ENCODE data around the gene BMP3. TPM values are rescaled to one million over a fixed set of nuclear protein-coding genes. Genes with fewer than 3 reads are reported as not detected.

Gene BMP3
- total RNA-seq, 1 experiment from 2014 or later, result not detected

- H3K36me3 ChIP-seq (ENCODE audit: control insufficient read depth in 1 of 2, insufficient read depth in 2 of 2, low read length in 2 of 2), result no peaks in the 10 kb centered on the region
- no peaks in the 10 kb centered on the region for H3K4me1 ChIP-seq (ENCODE audit: control insufficient read depth in 1 of 2, insufficient read depth in 2 of 2, low read length in 2 of 2)
- peaks cover 28% of the 10 kb centered on the region for H3K27me3 ChIP-seq (ENCODE audit: insufficient read depth, low read length)
- no peaks in the 10 kb centered on the region for H3K79me2 ChIP-seq (ENCODE audit: insufficient read depth, low read length)
- DNase-seq (ENCODE audit: low read depth, low spot score) (no peak), ATAC-seq (no peak)
- TF ChIP-seq POLR2AphosphoS5 (IDR thresholded peaks at IDR 0.05; ENCODE audit: low read depth, low read length) (no peak), CEBPB (IDR thresholded peaks at IDR 0.05; ENCODE audit: low read depth) (no peak), FOSL1 (IDR thresholded peaks at IDR 0.05; ENCODE audit: low read depth) (no peak), ZFX (IDR thresholded peaks at IDR 0.05) (no peak), SP1 (IDR thresholded peaks at IDR 0.05; ENCODE audit: low read depth) (no peak), ZNF274 (IDR thresholded peaks at IDR 0.05; ENCODE audit: low read depth, low read length) (no peak), ATF3 (IDR thresholded peaks at IDR 0.05) (no peak)
- H3K27ac ChIP-seq (ENCODE audit: low read depth, low read length), result no peak overlapping the region
- POLR2A ChIA-PET, result no interaction called here
- no peak overlapping the region for H3K4me2 ChIP-seq (ENCODE audit: low read length)
- H3K9me2 ChIP-seq (ENCODE audit: insufficient read depth), result no peaks in the 10 kb centered on the region
- no peaks in the 10 kb centered on the region for H3K9me3 ChIP-seq (ENCODE audit: control insufficient read depth in 1 of 2, insufficient read depth in 1 of 2, low read depth in 1 of 2, low read length in 2 of 2)
- CTCF ChIA-PET, result interaction anchor here (1.8 kb wide), 1 partner anchor 623 kb away, joined by 5 read pairs; no protein-coding TSS in a partner anchor
- intact Hi-C loops (cut with micrococcal nuclease), result no loop called here
- BruUV-seq (replicated peaks), result no TSS peak
- H4K20me1 ChIP-seq (ENCODE audit: insufficient read depth), result no peaks in the 10 kb centered on the region
- no peak overlapping the region for H3K4me3 ChIP-seq (replicated peaks in 1 of 2; ENCODE audit: low read depth in 1 of 2, low read length in 2 of 2)
- no peak overlapping the region for H3K9ac ChIP-seq (ENCODE audit: low read length)
- RAD21 ChIA-PET (ENCODE audit: low non-redundant PET in 1 of 2, low total read pairs in 2 of 2, uncharacterized antibody in 2 of 2, unreplicated experiment in 2 of 2), result no interaction called here
- no peak overlapping the region for H2AFZ ChIP-seq (ENCODE audit: low read depth, low read length, poor library complexity, severe bottlenecking)
Measured at GRCh38 chr4:80986011-80986410, 44.5 kb upstream of the BMP3 start.

GRCh38 chr4:80989921-80990544 lies 40.5 kb upstream of the BMP3 start:
- Histone ChIP-seq H3K27ac (ENCODE audit: low read depth, low read length) (no peak overlapping the region), H2AFZ (ENCODE audit: low read depth, low read length, poor library complexity, severe bottlenecking) (no peak overlapping the region), H3K4me1 (ENCODE audit: control insufficient read depth in 1 of 2, insufficient read depth in 2 of 2, low read length in 2 of 2) (no peaks in the 10 kb centered on the region), H3K27me3 (ENCODE audit: insufficient read depth, low read length) (peaks cover 20% of the 10 kb centered on the region), H3K4me3 (replicated peaks in 1 of 2; ENCODE audit: low read depth in 1 of 2, low read length in 2 of 2) (no peak overlapping the region), H3K36me3 (ENCODE audit: control insufficient read depth in 1 of 2, insufficient read depth in 2 of 2, low read length in 2 of 2) (no peaks in the 10 kb centered on the region), H3K79me2 (ENCODE audit: insufficient read depth, low read length) (no peaks in the 10 kb centered on the region), H3K9ac (ENCODE audit: low read length) (no peak overlapping the region), H3K4me2 (ENCODE audit: low read length) (no peak overlapping the region), H3K9me3 (ENCODE audit: control insufficient read depth in 1 of 2, insufficient read depth in 1 of 2, low read depth in 1 of 2, low read length in 2 of 2) (no peaks in the 10 kb centered on the region), H4K20me1 (ENCODE audit: insufficient read depth) (no peaks in the 10 kb centered on the region), H3K9me2 (ENCODE audit: insufficient read depth) (no peaks in the 10 kb centered on the region)
- ChIA-PET POLR2A (no interaction called here), CTCF (interaction anchor here (0.7 to 3.3 kb wide), 7 partner anchors 9 to 628 kb away, joined by 3 to 23 read pairs (median 3); no protein-coding TSS in a partner anchor), RAD21 (ENCODE audit: low non-redundant PET in 1 of 2, low total read pairs in 2 of 2, uncharacterized antibody in 2 of 2, unreplicated experiment in 2 of 2) (no interaction called here)
- TF ChIP-seq CTCF (IDR thresholded peaks at IDR 0.05 in 2 of 3, conservative IDR thresholded peaks at IDR 0.05 in 1 of 3; ENCODE audit: borderline replicate concordance in 1 of 3, insufficient read depth in 1 of 3, low read depth in 2 of 3, low read length in 2 of 3) (peak; percentile 39 to 73 (median 63); a peak in 5 of 6 replicates), ELF1 (IDR thresholded peaks at IDR 0.05; ENCODE audit: borderline replicate concordance, low read depth) (0 out of 2 replicates have a peak, but pooled peaks have one; percentile 27), REST (IDR thresholded peaks at IDR 0.05; ENCODE audit: low read depth) (no peak), RAD21 (IDR thresholded peaks at IDR 0.05; ENCODE audit: low read depth) (peak; percentile 50), ATF3 (IDR thresholded peaks at IDR 0.05) (no peak)
- intact Hi-C loops (cut with micrococcal nuclease), result loop anchor here (1.0 kb wide), 1 partner anchor 629 kb away; no protein-coding TSS in a partner anchor
- BruUV-seq (replicated peaks), result no TSS peak
- DNase-seq (ENCODE audit: low read depth, low spot score) (peak; percentile 50), ATAC-seq (peak; percentile 78)
